ENCODE measurements around the gene KDM3B. TPM values are rescaled to one million over a fixed set of nuclear protein-coding genes. Genes with fewer than 3 reads are reported as not detected.

KDM3B gene
- total and polyA plus RNA-seq, 7 donors = 11.7 to 58.3 (median 52.7) TPM

DNA sequence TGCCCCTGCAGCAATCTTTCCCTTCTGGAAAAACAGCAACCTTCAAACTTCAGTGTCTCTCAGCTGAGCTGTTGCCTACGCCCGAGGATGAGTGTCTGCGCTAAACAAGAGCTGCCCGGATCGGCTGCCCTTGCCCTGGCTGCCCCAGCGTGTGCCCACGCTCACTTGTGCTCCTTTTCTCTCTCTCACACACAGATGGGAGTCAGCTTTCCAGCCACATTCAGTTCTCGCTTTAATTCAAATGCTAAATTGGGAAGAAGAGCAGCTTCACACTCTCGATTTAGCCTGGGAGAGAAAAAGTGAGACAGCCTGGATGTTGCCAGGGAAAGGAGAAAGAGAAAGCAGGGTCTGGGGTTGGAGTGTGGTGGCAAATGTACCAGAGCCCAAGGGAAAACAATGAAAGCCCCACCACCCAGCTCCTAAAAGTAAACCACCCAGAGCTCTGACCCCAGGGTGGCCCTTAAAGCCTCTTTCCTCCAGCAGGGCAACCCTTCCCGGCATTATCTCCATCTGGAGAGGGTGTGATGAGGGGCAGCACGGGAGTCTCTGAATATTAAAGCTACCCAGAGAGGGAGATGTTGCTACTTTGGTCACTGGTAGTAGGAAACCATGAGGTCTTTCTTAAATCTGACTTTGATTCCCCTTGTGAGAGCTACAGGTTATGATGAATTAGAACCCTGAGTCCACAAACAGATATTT lies 102.9 kb downstream of the KDM3B start:
- TF ChIP-seq, protein P1, sequence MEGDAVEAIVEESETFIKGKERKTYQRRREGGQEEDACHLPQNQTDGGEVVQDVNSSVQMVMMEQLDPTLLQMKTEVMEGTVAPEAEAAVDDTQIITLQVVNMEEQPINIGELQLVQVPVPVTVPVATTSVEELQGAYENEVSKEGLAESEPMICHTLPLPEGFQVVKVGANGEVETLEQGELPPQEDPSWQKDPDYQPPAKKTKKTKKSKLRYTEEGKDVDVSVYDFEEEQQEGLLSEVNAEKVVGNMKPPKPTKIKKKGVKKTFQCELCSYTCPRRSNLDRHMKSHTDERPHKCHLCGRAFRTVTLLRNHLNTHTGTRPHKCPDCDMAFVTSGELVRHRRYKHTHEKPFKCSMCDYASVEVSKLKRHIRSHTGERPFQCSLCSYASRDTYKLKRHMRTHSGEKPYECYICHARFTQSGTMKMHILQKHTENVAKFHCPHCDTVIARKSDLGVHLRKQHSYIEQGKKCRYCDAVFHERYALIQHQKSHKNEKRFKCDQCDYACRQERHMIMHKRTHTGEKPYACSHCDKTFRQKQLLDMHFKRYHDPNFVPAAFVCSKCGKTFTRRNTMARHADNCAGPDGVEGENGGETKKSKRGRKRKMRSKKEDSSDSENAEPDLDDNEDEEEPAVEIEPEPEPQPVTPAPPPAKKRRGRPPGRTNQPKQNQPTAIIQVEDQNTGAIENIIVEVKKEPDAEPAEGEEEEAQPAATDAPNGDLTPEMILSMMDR (IDR thresholded peaks at IDR 0.05) = no peak
- H3K4me3 ChIP-seq = no peak overlapping the region
- no peak overlapping the region for H3K27ac ChIP-seq
- no peaks in the 10 kb centered on the region for H3K9me3 ChIP-seq
- WGBS, 3 donors = 56 to 70% (median 59%) methylated on average over 11 of the region's 11 CpGs
- intact Hi-C loops (cut with DNase I) = no loop called here
- H3K4me1 ChIP-seq = no peaks in the 10 kb centered on the region
- H3K27me3 ChIP-seq (ENCODE audit: insufficient read depth in 3 of 3, low read length in 2 of 3) = no peaks in the 10 kb centered on the region
- H3K36me3 ChIP-seq (ENCODE audit: insufficient read depth in 1 of 2, low read depth in 1 of 2) = no peaks in the 10 kb centered on the region
- no peak for ATAC-seq
- DNase-seq = no peak

DNA sequence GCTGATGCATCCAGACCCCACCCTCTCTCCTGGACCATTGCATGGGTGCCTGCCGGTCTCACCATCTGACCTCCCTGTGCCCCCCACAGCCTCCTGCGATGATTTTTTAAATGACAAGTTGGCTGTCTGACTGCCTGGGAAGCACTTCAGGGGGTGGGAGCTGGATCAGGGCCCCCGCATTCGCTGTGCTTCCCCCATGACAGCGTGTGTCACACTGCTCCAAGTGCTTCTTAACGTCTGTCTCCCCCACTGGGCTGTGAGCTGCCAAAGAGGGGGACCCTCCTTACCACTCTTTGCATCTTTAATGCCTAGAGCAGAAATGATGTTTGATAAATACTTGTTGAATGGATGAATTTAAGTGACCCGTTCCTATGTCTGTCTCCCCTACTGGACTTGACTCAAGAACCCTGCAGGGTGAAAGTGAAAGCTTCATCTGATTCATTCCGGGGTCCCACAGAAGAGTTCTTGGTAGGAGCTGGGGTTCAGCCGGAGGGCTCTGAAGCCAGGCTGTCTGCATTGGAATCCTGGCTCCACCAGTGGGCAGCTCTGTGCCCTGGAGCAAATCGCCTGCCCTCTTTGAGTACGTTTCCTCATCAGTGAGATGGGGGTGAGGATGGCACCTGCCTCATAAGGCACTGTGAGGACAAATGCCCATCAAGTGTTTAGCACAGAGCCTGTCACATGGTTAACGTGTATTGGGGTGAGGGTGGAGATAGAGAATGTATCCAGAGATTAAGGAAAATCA lies 105.2 kb downstream of the KDM3B start:
- 74 to 76% (median 75%) methylated on average over 12 of the region's 12 CpGs for WGBS, 3 donors
- Histone ChIP-seq H3K27me3 (ENCODE audit: insufficient read depth in 3 of 3, low read length in 2 of 3) (no peaks in the 10 kb centered on the region), H3K9me3 (no peaks in the 10 kb centered on the region), H3K27ac (no peak overlapping the region), H3K4me1 (no peaks in the 10 kb centered on the region), H3K36me3 (ENCODE audit: insufficient read depth in 1 of 2, low read depth in 1 of 2) (no peaks in the 10 kb centered on the region), H3K4me3 (no peak overlapping the region)
- ATAC-seq (no peak), DNase-seq (peak in 1 of 2 donors; percentile 7)
- intact Hi-C loops (cut with DNase I) = no loop called here
- TF ChIP-seq, protein P1 (IDR thresholded peaks at IDR 0.05) = no peak

DNA sequence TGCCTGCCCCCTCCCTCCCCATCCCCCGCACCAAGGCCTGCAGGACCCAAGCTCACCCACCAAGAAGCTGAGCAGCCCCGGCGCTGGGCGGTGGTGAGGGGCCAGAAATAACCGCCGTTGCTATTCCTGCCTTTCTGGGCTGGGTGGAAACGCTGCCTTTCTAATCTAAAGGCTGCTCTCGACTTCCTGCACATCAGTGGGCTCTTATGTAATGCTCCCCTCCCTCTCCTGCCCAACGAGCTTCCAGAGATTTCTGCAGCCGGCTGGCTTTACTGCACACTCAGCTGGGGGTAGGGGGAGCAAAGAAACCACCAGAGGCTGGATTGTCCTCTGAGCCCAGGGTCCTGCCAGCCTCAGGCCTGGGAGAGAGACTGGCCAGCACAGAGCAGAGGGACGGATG lies 105.9 kb downstream of the KDM3B start:
- TF ChIP-seq, protein P1 (IDR thresholded peaks at IDR 0.05) = no peak
- H3K4me3 ChIP-seq = no peak overlapping the region
- DNase-seq (no peak), ATAC-seq (no peak)
- H3K9me3 ChIP-seq = no peaks in the 10 kb centered on the region
- no peaks in the 10 kb centered on the region for H3K36me3 ChIP-seq (ENCODE audit: insufficient read depth in 1 of 2, low read depth in 1 of 2)
- no peaks in the 10 kb centered on the region for H3K27me3 ChIP-seq (ENCODE audit: insufficient read depth in 3 of 3, low read length in 2 of 3)
- intact Hi-C loops (cut with DNase I) = no loop called here
- H3K4me1 ChIP-seq = no peaks in the 10 kb centered on the region
- WGBS, 3 donors = 40 to 53% (median 52%) methylated on average over 8 to 11 of the region's 11 CpGs
- H3K27ac ChIP-seq = no peak overlapping the region

DNA sequence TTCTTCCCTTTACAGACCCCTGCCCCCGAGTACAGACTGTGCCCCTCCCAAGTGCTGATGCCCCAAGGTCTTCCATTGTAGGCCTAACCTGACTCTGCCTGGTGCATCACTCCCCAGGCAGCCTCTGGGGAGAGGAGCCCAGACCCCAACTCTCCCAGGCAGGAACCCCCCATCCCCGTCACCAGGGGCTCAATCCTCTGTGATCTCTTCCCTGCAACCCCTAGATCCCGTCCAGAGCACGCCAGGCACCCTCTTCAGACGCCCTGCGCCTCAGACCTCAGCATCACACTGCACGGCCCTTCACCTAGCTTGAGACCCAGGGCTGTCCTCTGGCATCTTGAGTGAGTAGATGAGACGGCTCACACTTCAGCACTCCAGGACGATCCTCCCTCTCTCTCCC lies 106.4 kb downstream of the KDM3B start:
- no peak overlapping the region for H3K27ac ChIP-seq

More for the DNA sequence above, 106.4 kb downstream of the KDM3B start:
- DNase-seq (no peak), ATAC-seq (no peak)
- Histone ChIP-seq H3K36me3 (ENCODE audit: insufficient read depth in 1 of 2, low read depth in 1 of 2) (no peaks in the 10 kb centered on the region), H3K27me3 (ENCODE audit: insufficient read depth in 3 of 3, low read length in 2 of 3) (no peaks in the 10 kb centered on the region), H3K4me3 (no peak overlapping the region), H3K9me3 (no peaks in the 10 kb centered on the region), H3K4me1 (no peaks in the 10 kb centered on the region)
- 85 to 88% (median 87%) methylated on average over 8 to 9 of the region's 9 CpGs for WGBS, 3 donors
- intact Hi-C loops (cut with DNase I) = no loop called here
- TF ChIP-seq, protein P1 (IDR thresholded peaks at IDR 0.05) = no peak

Measured in psoas muscle (tissue), 8 donors.